H1 (cell line): ENCODE measurements around the gene KHSRP.

Experiments
- BACH1 ChIP-seq: IDR thresholded peaks from 2 replicates; pipeline ENCODE4 v1.6.1; 2012; ENCODE audit warnings: low read length, improper control_type of control experiment
- BCL11A ChIP-seq, 2 experiments: IDR thresholded peaks; one replicate each; pipeline ENCODE4 v1.6.1; 2011; ENCODE audit warnings: low read depth in 2 of 2, low read length in 2 of 2, mild to moderate bottlenecking in 2 of 2
- CBX5 ChIP-seq: fragments of 300-800, 300-1000 bp; sonication (generic); IDR thresholded peaks from 2 replicates; pipeline ENCODE4 v1.7.1; 2016; ENCODE audit warnings: antibody characterized with exemption, low read length, low read depth
- EGR1 ChIP-seq: IDR thresholded peaks from 2 replicates; pipeline ENCODE4 v1.6.1; 2011; ENCODE audit warnings: low read depth, low read length, borderline replicate concordance
- EP300 ChIP-seq, 2 experiments: IDR thresholded peaks; 1 replicate in 1 of 2; 2 replicates in 1 of 2; pipeline ENCODE4 v1.6.1; 2011 to 2012; ENCODE audit warnings: low read depth in 2 of 2, low read length in 2 of 2, mild to moderate bottlenecking in 2 of 2, borderline replicate concordance in 1 of 2, inconsistent platforms in 1 of 2, moderate library complexity in 1 of 2
- EZH2 ChIP-seq: fragments of 200-600 bp; sonication (generic); IDR thresholded peaks from 2 replicates; pipeline ENCODE4 v1.7.1; 2012; ENCODE audit warnings: low read depth, mild to moderate bottlenecking, moderate library complexity, low read length, inconsistent platforms; ENCODE audit not compliant: severe bottlenecking
- HDAC6 ChIP-seq: IDR thresholded peaks from one replicate; pipeline ENCODE4 v1.7.1; 2012; ENCODE audit warnings: low read depth, mild to moderate bottlenecking, inconsistent platforms, low read length, moderate library complexity
- NRF1 ChIP-seq: IDR thresholded peaks from 2 replicates; pipeline ENCODE4 v1.6.1; 2011; ENCODE audit warnings: mild to moderate bottlenecking, low read depth, low read length, improper control_type of control experiment
- POLR2AphosphoS5 ChIP-seq: IDR thresholded peaks from 2 replicates; pipeline ENCODE4 v1.6.1; 2011; ENCODE audit warnings: low read depth, low read length
- SIN3A ChIP-seq, 2 experiments: IDR thresholded peaks in 1 of 2; conservative IDR thresholded peaks in 1 of 2; 2 replicates each; pipeline ENCODE4 v1.6.1; 2011 to 2012; ENCODE audit warnings: low read length in 2 of 2, improper control_type of control experiment in 1 of 2, low read depth in 1 of 2, mild to moderate bottlenecking in 1 of 2
- YY1 ChIP-seq: IDR thresholded peaks from 2 replicates; pipeline ENCODE4 v1.6.1; 2011; ENCODE audit warnings: low read depth, mild to moderate bottlenecking, low read length
- ZNF274 ChIP-seq: IDR thresholded peaks from 2 replicates; pipeline ENCODE4 v1.7.0; 2012; ENCODE audit warnings: low read length, borderline replicate concordance; ENCODE audit errors: extremely low read depth
- TF ChIP-seq, protein P1 (sequence below), 3 experiments: IDR thresholded peaks; 1 replicate in 2 of 3; 2 replicates in 1 of 3; pipeline versions ENCODE4 v1.5.1 to v1.6.1; 2011; ENCODE audit warnings: low read length in 3 of 3, mild to moderate bottlenecking in 3 of 3, inconsistent platforms in 2 of 3, low read depth in 1 of 3, moderate library complexity in 1 of 3; ENCODE audit not compliant: insufficient read depth in 1 of 3; ENCODE audit errors: control extremely low read depth in 1 of 3
- TF ChIP-seq, protein P2 (sequence below): IDR thresholded peaks from 2 replicates; pipeline ENCODE4 v1.6.1; 2012; ENCODE audit warnings: inconsistent platforms

DNA sequence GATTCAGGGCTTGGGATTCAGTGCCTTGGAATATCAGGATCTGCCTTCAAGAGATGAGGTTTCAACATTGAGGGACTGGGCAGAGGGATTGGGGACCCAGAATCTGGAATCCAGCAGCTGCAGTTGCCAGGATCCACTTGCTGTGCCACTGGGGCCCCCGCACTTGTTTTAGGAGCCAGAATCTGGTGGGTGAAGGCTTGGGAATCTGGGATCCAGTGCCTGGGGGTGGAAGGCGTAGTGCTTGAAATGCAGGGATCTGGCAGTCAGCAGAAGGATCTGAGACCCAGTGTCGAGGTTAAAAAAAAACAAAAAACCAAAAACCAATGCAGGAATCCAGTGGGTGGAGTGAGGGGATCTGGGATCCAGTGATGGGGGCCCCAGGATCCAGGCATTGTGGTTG is 16.3 kb upstream of the KHSRP start:
- TF ChIP-seq, protein P1, sequence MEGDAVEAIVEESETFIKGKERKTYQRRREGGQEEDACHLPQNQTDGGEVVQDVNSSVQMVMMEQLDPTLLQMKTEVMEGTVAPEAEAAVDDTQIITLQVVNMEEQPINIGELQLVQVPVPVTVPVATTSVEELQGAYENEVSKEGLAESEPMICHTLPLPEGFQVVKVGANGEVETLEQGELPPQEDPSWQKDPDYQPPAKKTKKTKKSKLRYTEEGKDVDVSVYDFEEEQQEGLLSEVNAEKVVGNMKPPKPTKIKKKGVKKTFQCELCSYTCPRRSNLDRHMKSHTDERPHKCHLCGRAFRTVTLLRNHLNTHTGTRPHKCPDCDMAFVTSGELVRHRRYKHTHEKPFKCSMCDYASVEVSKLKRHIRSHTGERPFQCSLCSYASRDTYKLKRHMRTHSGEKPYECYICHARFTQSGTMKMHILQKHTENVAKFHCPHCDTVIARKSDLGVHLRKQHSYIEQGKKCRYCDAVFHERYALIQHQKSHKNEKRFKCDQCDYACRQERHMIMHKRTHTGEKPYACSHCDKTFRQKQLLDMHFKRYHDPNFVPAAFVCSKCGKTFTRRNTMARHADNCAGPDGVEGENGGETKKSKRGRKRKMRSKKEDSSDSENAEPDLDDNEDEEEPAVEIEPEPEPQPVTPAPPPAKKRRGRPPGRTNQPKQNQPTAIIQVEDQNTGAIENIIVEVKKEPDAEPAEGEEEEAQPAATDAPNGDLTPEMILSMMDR (IDR thresholded peaks at IDR 0.05; ENCODE audit: control extremely low read depth in 1 of 3, insufficient read depth in 1 of 3, low read depth in 1 of 3, low read length in 3 of 3) = no peak
- TF ChIP-seq, protein P2, sequence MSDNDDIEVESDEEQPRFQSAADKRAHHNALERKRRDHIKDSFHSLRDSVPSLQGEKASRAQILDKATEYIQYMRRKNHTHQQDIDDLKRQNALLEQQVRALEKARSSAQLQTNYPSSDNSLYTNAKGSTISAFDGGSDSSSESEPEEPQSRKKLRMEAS = no peak
- no peak for TF ChIP-seq EP300 (IDR thresholded peaks at IDR 0.05; ENCODE audit: borderline replicate concordance in 1 of 2, low read depth in 2 of 2, low read length in 2 of 2)
- TF ChIP-seq SIN3A (conservative IDR thresholded peaks at IDR 0.05 in 1 of 2, IDR thresholded peaks at IDR 0.05 in 1 of 2; ENCODE audit: low read depth in 1 of 2, low read length in 2 of 2) = no peak
- TF ChIP-seq CBX5 = no peak
- TF ChIP-seq ZNF274 = no peak
- no peak for TF ChIP-seq NRF1
- TF ChIP-seq YY1 = no peak
- no peak for TF ChIP-seq HDAC6
- no peak for TF ChIP-seq EZH2
- no peak for TF ChIP-seq BCL11A (IDR thresholded peaks at IDR 0.05; ENCODE audit: low read depth in 2 of 2, low read length in 2 of 2)
- TF ChIP-seq EGR1 = no peak
- no peak for TF ChIP-seq POLR2AphosphoS5
- TF ChIP-seq BACH1 = no peak
